Ishikawa (cell line): Measurements from ENCODE around the gene TMEM269.

Experiments
- CEBPB ChIP-seq: IDR thresholded peaks from 2 replicates; pipeline ENCODE4 v1.6.1; 2012
- CREB1 ChIP-seq: IDR thresholded peaks from 2 replicates; pipeline ENCODE4 v1.6.1; 2012; ENCODE audit warnings: low read depth
- EGR1 ChIP-seq: IDR thresholded peaks from 2 replicates; pipeline ENCODE4 v1.6.1; 2012
- EP300 ChIP-seq: IDR thresholded peaks from 2 replicates; pipeline ENCODE4 v1.6.1; 2012; ENCODE audit warnings: borderline replicate concordance
- FOXM1 ChIP-seq: IDR thresholded peaks from 2 replicates; pipeline ENCODE4 v1.6.1; 2012; ENCODE audit warnings: low read depth, borderline replicate concordance
- MAX ChIP-seq: IDR thresholded peaks from 2 replicates; pipeline ENCODE4 v1.6.1; 2012
- NFIC ChIP-seq: IDR thresholded peaks from 2 replicates; pipeline ENCODE4 v1.6.1; 2012
- RAD21 ChIP-seq: IDR thresholded peaks from 2 replicates; pipeline ENCODE4 v1.6.1; 2012; ENCODE audit warnings: low read depth
- TAF1 ChIP-seq: IDR thresholded peaks from 2 replicates; pipeline ENCODE4 v1.6.1; 2012; ENCODE audit warnings: low read depth, mild to moderate bottlenecking
- TCF12 ChIP-seq: IDR thresholded peaks from 2 replicates; pipeline ENCODE4 v1.6.1; 2012; ENCODE audit warnings: low read depth
- TEAD4 ChIP-seq: IDR thresholded peaks from 2 replicates; pipeline ENCODE4 v1.6.1; 2012
- YY1 ChIP-seq: IDR thresholded peaks from 2 replicates; pipeline ENCODE4 v1.6.1; 2012; ENCODE audit warnings: low read depth
- ZBTB7A ChIP-seq: IDR thresholded peaks from 2 replicates; pipeline ENCODE4 v1.6.1; 2012; ENCODE audit warnings: low read depth
- TF ChIP-seq, protein P1 (sequence below): IDR thresholded peaks from 2 replicates; pipeline ENCODE4 v1.6.1; 2012; ENCODE audit warnings: low read depth, mild to moderate bottlenecking
- TF ChIP-seq, protein P2 (sequence below): IDR thresholded peaks from 2 replicates; pipeline ENCODE4 v1.6.1; 2012

TMEM269 gene

DNA sequence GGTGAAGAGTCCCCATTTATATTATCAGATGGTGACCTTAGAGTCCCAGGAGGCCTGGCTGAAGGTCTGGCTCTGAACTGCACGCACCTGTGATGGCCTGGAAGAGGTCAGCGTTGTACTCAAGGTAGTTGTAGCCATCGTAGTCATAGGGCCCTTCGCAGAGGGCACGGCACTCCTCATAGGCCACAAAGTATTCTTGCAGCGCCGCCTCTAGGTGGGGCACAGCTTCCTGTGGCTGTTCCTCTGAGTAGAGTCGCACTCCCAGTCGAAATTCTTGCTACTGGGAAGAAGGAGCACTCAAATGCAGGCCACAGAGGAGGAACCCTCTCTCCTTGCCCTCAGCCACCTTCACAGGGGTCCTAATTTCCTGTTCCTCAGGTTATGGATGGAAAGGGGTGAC lies 25.7 kb upstream of the TMEM269 start:
- no peak for TF ChIP-seq FOXM1
- TF ChIP-seq CEBPB = no peak
- TF ChIP-seq, protein P1, sequence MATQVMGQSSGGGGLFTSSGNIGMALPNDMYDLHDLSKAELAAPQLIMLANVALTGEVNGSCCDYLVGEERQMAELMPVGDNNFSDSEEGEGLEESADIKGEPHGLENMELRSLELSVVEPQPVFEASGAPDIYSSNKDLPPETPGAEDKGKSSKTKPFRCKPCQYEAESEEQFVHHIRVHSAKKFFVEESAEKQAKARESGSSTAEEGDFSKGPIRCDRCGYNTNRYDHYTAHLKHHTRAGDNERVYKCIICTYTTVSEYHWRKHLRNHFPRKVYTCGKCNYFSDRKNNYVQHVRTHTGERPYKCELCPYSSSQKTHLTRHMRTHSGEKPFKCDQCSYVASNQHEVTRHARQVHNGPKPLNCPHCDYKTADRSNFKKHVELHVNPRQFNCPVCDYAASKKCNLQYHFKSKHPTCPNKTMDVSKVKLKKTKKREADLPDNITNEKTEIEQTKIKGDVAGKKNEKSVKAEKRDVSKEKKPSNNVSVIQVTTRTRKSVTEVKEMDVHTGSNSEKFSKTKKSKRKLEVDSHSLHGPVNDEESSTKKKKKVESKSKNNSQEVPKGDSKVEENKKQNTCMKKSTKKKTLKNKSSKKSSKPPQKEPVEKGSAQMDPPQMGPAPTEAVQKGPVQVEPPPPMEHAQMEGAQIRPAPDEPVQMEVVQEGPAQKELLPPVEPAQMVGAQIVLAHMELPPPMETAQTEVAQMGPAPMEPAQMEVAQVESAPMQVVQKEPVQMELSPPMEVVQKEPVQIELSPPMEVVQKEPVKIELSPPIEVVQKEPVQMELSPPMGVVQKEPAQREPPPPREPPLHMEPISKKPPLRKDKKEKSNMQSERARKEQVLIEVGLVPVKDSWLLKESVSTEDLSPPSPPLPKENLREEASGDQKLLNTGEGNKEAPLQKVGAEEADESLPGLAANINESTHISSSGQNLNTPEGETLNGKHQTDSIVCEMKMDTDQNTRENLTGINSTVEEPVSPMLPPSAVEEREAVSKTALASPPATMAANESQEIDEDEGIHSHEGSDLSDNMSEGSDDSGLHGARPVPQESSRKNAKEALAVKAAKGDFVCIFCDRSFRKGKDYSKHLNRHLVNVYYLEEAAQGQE = no peak
- no peak for TF ChIP-seq TCF12
- TF ChIP-seq EP300 = no peak
- TF ChIP-seq RAD21 = no peak
- no peak for TF ChIP-seq YY1
- TF ChIP-seq TAF1 = no peak
- TF ChIP-seq ZBTB7A = no peak
- no peak for TF ChIP-seq MAX
- no peak for TF ChIP-seq TEAD4
- TF ChIP-seq, protein P2, sequence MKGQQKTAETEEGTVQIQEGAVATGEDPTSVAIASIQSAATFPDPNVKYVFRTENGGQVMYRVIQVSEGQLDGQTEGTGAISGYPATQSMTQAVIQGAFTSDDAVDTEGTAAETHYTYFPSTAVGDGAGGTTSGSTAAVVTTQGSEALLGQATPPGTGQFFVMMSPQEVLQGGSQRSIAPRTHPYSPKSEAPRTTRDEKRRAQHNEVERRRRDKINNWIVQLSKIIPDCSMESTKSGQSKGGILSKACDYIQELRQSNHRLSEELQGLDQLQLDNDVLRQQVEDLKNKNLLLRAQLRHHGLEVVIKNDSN = no peak
- no peak for TF ChIP-seq NFIC
- TF ChIP-seq CREB1 = no peak
- TF ChIP-seq EGR1 = no peak

DNA sequence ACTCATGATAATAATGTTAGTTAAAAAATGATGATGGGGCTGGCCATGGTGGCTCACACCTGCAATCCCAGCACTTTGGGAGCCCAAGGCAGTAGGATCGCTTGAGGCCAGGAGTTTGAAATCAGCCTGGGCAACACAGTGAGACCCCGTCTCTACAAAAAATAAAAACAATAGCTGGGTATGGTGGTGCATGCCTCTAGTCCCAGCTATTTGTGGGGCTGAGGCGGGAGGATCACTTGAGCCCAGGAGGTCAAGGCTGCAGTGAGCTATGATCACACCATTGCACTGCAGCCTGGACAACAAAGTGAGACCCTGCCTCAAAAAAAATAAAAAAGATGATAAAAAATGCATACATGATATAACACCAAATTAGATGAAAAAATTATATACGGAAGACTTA lies 23.2 kb upstream of the TMEM269 start:
- TF ChIP-seq, protein P2 = no peak
- TF ChIP-seq TCF12 = no peak
- no peak for TF ChIP-seq TAF1
- no peak for TF ChIP-seq CEBPB
- no peak for TF ChIP-seq TEAD4
- no peak for TF ChIP-seq RAD21
- TF ChIP-seq EGR1 = no peak

GRCh38 chr1:42762269-42762668 lies 22.5 kb upstream of the TMEM269 start:
- no peak for TF ChIP-seq EP300
- no peak for TF ChIP-seq NFIC
- no peak for TF ChIP-seq TCF12
- no peak for TF ChIP-seq ZBTB7A
- TF ChIP-seq TEAD4 = no peak
- no peak for TF ChIP-seq CREB1
- no peak for TF ChIP-seq RAD21
- no peak for TF ChIP-seq EGR1

- TF ChIP-seq TCF12 (no peak), MAX (no peak), FOXM1 (no peak), NFIC (no peak), RAD21 (no peak), ZBTB7A (no peak), CEBPB (no peak)
These were observed 19.5 kb upstream of the TMEM269 start for GRCh38 chr1:42765269-42765668.

- TF ChIP-seq RAD21 (peak; percentile 5; the same call in 1 of the 2 replicates), FOXM1 (no peak)
These were observed 18.7 kb upstream of the TMEM269 start for GRCh38 chr1:42765832-42766740.

DNA sequence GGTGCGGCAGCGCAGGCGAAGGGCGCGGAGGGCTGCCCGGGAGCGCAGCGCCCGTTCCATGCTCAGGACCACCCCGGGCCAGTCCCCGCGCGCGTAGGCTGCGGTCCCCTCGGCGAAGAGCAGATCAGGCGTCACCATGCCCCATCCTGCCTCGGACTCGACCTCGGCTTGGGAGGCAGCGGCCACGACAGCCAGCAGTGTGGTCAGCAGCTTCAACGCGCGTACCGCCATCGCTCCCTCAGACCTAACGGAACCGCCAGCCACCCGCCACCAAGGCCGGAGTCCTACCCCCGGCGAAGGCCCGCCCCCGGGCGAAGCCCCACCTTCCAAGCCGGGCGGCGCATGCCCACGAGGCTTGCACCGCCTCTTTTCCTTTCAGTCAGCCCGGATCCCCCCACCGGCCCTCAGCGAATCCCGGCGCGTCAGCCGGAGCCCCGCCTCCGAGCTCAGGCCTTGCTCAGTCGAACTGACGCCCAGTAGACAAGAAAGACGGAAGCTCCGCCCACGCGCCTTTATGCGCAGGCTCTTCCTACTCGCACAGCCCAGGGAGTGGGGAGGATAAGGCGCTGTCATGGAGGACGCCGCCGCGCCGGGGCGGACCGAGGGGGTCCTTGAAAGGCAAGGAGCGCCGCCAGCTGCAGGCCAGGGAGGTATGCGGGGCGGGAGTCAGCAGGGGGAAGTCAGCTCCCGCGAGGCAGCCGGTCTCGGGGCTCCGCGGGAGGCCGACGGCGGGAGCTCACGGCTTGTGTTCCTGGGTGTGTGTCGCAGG lies 17.9 kb upstream of the TMEM269 start, which contains the start of the genes C1orf50 and P3H1:
Gene C1orf50, plus strand, starts transcription at position 509 of the 769 bp plus-strand sequence. Its CDS starts 63 bp downstream, at position 572.
Gene P3H1, minus strand, starts transcription at position 288 of the 769 bp plus-strand sequence. Its CDS starts 57 bp downstream, at position 231.
- TF ChIP-seq EGR1 = peak; percentile 65
- TF ChIP-seq MAX = peak; percentile 21; the same call in 1 of the 2 replicates
- TF ChIP-seq YY1 = peak; percentile 76
- no peak for TF ChIP-seq NFIC
- TF ChIP-seq TCF12 = peak; percentile 33; the same call in 1 of the 2 replicates
- TF ChIP-seq TAF1 = peak; percentile 81

- TF ChIP-seq ZBTB7A (0 out of 2 replicates have a peak, but pooled peaks have one; percentile 73), FOXM1 (no peak), MAX (peak; percentile 61; the same call in 1 of the 2 replicates)
These were observed 17.2 kb upstream of the TMEM269 start for GRCh38 chr1:42767510-42768000.
